Transverse colon (tissue), 3 donors: ENCODE data around the gene SLC16A1.

Experiments
- EP300 ChIP-seq: sonication (generic); formaldehyde crosslinking; IDR thresholded peaks from one replicate; pipeline ENCODE4 v1.6.1; 2017; ENCODE audit warnings: antibody characterized with exemption, low read depth
- POLR2A ChIP-seq: fragments of 450-650 bp; IDR thresholded peaks from one replicate; pipeline ENCODE4 v1.6.1; 2016; ENCODE audit warnings: antibody characterized with exemption, mild to moderate bottlenecking, moderate library complexity
- TF ChIP-seq, protein P1 (sequence below), 5 experiments: fragments of 200-600 bp in 3 of 5; fragments of 450-650 bp in 2 of 5; sonication (generic) in 3 of 5; IDR thresholded peaks; 1 replicate in 2 of 5; 2 replicates in 3 of 5; pipeline ENCODE4 v1.5.1; 2016 to 2017; ENCODE audit warnings: antibody characterized with exemption in 5 of 5, inconsistent platforms in 3 of 5, mild to moderate bottlenecking in 2 of 5, moderate library complexity in 1 of 5

DNA sequence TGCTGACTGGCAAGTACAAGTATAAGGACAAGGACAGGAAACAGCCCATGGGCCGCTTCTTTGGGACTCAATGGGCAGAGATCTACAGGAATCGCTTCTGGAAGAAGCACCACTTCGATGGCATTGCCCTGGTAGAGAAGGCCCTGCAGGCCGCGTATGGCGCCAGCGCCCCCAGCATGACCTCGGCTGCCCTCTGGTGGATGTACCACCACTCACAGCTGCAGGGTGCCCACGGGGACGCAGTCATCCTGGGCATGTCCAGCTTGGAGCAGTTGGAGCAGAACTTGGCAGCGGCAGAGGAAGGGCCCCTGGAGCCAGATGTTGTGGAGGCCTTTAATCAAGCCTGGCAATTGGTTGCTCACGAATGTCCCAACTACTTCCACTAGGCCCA lies 32.0 kb downstream of the SLC16A1 start:
- TF ChIP-seq, protein P1, sequence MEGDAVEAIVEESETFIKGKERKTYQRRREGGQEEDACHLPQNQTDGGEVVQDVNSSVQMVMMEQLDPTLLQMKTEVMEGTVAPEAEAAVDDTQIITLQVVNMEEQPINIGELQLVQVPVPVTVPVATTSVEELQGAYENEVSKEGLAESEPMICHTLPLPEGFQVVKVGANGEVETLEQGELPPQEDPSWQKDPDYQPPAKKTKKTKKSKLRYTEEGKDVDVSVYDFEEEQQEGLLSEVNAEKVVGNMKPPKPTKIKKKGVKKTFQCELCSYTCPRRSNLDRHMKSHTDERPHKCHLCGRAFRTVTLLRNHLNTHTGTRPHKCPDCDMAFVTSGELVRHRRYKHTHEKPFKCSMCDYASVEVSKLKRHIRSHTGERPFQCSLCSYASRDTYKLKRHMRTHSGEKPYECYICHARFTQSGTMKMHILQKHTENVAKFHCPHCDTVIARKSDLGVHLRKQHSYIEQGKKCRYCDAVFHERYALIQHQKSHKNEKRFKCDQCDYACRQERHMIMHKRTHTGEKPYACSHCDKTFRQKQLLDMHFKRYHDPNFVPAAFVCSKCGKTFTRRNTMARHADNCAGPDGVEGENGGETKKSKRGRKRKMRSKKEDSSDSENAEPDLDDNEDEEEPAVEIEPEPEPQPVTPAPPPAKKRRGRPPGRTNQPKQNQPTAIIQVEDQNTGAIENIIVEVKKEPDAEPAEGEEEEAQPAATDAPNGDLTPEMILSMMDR (IDR thresholded peaks at IDR 0.05), result no peak
- TF ChIP-seq POLR2A (no peak), EP300 (no peak)
